Astrocyte of the cerebellum (primary cell): ENCODE data around the gene DHX40.

Source experiments
- DNase-seq: peaks from one replicate; pipeline ENCODE4 v3.0.0-alpha.2; 2011; ENCODE audit warnings: low read depth
- H3K4me3 ChIP-seq: 2 replicates; pipeline ENCODE4 v1.5.1; 2011; ENCODE audit warnings: mild to moderate bottlenecking, low read depth, low read length, moderate library complexity
- in situ Hi-C: cut with HindIII; loops from 2 replicates; pipeline ENCODE4 v1.10.0; 2017; ENCODE audit warnings: low sequenced_read_pairs
- TF ChIP-seq, protein P1 (sequence below): IDR thresholded peaks from 2 replicates; pipeline ENCODE4 v1.5.1; 2012; ENCODE audit warnings: low read length, low read depth, moderate library complexity, mild to moderate bottlenecking; ENCODE audit errors: missing control alignments

Gene DHX40

DNA sequence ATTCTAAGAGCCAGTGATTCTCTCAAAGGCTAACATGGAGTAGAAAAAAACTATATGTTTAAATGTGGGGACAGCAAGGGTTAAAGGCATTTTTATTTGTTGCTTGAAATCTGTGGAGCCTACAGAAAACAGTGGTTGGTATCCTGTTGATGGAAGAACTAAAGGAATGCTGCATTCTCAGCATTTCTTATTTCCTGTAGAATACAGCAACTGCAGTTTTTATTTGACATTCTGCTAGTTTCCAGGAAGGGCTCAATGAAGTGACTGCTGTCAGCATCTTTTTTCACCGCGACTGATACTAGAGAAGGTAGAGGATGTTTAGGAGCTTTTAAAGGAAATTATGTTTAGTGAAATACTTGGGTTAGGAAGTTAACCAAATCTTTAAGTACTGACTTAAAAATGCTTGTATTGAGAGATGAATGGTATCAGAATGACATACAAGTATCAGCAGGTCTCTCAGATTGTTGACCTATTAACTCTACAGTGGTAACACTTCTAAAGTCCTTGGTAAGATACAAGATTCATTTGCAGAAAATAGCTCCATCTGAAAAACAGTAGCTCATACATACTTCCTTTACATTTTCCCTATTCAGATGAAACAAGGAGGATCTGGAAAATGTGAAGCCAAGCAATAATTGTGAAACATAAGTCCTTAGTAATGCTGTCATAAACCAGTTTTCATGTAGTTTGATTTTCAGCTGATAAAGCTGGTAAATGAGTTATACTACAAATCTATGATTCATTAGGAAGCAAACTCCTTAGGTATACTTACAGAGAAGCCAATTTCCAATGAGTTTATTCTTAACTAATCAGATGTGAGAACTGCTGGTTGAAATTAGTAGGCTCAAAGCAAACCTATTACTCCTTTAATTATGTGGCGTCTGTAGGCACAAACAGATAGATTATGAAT, 69.5 kb downstream of the DHX40 start:
- H3K4me3 ChIP-seq = no peak overlapping the region
- DNase-seq = no peak
- TF ChIP-seq, protein P1, sequence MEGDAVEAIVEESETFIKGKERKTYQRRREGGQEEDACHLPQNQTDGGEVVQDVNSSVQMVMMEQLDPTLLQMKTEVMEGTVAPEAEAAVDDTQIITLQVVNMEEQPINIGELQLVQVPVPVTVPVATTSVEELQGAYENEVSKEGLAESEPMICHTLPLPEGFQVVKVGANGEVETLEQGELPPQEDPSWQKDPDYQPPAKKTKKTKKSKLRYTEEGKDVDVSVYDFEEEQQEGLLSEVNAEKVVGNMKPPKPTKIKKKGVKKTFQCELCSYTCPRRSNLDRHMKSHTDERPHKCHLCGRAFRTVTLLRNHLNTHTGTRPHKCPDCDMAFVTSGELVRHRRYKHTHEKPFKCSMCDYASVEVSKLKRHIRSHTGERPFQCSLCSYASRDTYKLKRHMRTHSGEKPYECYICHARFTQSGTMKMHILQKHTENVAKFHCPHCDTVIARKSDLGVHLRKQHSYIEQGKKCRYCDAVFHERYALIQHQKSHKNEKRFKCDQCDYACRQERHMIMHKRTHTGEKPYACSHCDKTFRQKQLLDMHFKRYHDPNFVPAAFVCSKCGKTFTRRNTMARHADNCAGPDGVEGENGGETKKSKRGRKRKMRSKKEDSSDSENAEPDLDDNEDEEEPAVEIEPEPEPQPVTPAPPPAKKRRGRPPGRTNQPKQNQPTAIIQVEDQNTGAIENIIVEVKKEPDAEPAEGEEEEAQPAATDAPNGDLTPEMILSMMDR = no peak
- in situ Hi-C loops = no loop called here

DNA sequence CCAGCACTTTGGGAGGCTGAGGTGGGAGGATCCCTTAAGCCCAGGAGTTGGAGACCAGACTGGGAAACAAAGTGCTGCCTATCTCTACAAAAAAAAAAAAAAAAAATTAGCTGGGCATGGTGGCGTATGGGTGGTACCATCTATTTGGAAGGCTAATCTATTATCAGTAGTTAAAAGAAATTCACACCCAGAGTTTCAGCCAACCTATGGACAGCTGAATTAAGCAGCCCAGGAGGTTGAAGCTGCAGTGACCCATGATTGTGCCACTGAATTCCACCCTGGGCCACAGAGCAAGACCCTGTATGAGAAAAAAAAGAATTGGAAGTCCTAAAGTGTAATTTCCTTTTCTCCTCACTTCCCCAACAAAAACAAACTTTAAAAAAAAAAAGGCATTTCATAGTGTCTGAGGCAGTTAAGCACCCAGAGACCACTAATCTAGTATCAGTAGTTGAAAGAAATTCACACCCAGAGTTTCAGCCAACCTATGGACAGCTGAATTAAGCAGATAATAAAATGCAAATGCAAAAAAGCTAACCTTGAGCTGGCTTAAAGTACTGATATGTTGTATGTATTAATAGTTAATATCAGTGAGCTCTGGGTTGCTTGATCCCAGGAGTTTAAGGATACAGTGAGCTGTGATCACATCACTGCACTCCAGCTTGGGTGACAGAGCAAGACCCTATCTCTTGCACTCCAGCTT, 72.4 kb downstream of the DHX40 start:
- no peak for DNase-seq
- H3K4me3 ChIP-seq = no peak overlapping the region
- in situ Hi-C loops = no loop called here
- TF ChIP-seq, protein P1 = no peak

DNA sequence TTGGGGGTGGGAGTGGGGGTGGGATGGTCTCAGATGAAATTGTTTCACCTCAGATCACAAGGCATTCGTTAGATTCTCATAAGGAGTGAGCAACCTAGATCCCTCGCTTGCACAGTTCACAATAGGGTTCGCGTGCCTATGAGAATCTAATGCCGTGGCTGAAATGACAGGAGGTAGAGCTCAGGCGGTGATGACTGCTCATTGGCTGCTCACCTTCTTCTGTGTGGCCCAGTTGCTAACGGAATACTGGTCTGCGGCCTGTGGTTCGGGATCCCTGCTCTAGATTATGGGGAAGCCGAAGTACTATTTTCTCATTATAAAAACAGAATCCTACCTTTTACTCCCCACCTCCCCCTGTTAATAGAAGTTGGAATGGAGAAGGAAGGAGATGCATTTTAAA, 73.1 kb downstream of the DHX40 start:
- in situ Hi-C loops = no loop called here
- no peak for DNase-seq

DNA sequence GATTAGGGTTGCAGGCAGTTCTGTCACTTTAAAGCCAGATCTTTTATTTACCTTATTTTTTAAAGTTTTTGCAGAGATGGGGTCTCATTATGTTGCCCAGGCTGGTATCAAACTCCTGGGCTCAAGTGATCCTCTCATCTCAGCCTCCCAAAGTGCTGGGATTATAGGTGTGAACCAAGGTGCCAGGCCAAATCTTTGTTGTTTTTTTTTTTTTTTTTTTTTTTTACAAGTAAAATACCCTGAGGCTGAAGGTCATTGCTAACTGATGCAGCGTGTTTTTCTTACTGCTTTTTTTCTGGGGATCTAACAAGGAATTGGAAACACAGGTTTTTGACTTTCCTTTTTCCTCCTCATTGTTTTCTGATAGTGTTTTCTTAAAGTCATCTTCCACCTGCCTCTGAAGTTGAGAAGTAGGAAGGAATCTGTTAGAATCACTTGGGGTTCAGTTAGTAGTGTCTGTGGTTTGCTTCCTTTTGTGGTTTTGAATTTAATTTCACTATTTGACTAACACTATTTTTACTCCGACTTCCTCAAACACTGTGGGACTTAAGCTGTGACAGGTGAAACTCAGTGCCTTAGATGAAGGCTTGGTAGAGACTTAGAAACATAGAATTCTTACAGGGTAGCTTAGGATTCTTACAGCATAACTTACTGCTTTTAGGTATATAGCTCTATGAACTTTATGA, 76.5 kb downstream of the DHX40 start:
- in situ Hi-C loops = no loop called here
- no peak overlapping the region for H3K4me3 ChIP-seq
- no peak for DNase-seq
- TF ChIP-seq, protein P1 = no peak

More for the DNA sequence above, 73.1 kb downstream of the DHX40 start:
- H3K4me3 ChIP-seq = no peak overlapping the region
- TF ChIP-seq, protein P1 = no peak

DNA sequence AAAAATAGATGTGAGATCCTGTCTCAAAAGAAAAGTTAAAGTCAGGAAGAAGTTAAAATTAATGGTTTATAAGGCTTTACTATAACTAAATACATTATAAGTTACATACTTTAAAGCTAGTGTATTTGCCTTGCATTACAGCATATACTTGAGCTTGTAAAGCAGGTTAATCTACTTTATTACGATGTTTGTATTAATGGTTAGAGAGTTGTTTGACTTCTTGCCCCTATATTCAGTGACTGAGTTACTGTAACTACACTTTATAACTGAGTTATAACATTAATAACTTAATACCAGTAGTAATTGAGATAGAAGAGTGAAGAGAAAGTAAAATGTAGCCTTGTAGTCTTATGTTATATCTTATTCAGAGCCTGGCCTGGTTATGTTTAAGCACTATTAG, 77.2 kb downstream of the DHX40 start:
- no peak for DNase-seq
- H3K4me3 ChIP-seq = no peak overlapping the region
- in situ Hi-C loops = no loop called here
- TF ChIP-seq, protein P1 = no peak
